ENCODE data around the gene GPATCH11. TPM values are rescaled to one million over a fixed set of nuclear protein-coding genes. Genes with fewer than 3 reads are reported as not detected.

The GPATCH11 gene
- total RNA-seq, 1 donor from 2014 or later, result 9.6 TPM

DNA sequence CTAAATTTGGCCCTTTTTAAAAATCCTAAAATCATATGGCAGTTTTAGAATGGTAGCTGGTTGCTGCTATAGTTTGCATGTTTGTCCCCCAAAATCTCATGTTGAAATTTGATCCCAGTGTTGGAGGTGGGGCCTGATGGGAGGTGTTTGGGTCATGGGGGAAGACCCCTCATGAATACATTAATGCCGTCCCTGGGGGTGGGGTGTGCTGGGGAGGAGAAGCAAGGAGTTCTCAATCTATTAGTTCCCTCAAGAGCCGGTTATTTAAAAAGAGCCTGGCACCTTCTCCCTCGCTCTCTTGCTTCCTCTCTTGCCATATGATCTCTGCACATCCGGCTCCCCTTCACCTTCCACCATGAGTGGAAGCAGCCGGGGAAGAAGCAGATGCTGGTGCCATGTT, 20.8 kb downstream of the GPATCH11 start:
- no peak for DNase-seq (ENCODE audit: low spot score)

DNA sequence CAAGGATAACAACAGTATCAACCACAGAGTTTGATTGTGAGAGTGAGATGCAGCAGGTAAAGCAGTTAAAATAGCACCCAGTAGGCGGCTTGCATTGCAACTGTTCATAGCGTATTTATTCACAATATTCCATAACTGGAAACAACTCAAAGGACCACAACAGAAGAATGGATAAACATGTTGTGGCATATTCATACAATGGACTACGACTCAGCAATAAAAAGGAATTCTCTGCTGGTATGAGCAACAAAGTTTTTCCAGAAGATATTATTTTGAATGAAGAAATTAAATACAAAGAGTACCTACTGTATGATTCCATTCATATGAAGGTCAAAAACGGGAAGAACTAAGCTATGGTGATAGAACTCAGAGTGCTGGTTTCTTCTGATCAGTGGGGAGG, 25.2 kb downstream of the GPATCH11 start:
- no peak for DNase-seq (ENCODE audit: low spot score)

- no peak for DNase-seq (ENCODE audit: low spot score)
Observed at GRCh38 chr2:37110306-37111212, 26.2 kb downstream of the GPATCH11 start.

- no peak for DNase-seq (ENCODE audit: low spot score)
Observed at GRCh38 chr2:37111958-37112357, 27.6 kb downstream of the GPATCH11 start.

DNA sequence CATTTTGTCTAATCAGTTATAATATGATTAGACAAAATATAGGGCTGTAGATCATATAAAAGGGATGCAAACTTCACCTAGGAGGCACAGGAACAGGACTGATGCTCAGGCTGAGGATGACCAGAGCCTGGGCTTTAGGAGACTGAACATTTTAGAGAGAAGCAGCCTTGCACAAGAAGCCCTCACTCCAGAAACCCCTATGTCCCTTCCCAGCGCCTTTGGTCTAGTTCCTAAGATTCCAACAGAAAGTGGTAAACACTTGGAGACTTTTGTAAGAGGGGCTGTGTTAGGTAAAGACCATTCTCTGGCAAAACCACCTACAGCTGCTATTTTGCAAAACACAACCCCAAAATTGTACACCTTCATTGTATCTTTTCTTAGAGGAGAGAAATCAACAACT, 33.2 kb downstream of the GPATCH11 start:
- no peak for DNase-seq (ENCODE audit: low spot score)

GRCh38 chr2:37119157-37119556, 34.8 kb downstream of the GPATCH11 start:
- no peak for DNase-seq (ENCODE audit: low spot score)

DNA sequence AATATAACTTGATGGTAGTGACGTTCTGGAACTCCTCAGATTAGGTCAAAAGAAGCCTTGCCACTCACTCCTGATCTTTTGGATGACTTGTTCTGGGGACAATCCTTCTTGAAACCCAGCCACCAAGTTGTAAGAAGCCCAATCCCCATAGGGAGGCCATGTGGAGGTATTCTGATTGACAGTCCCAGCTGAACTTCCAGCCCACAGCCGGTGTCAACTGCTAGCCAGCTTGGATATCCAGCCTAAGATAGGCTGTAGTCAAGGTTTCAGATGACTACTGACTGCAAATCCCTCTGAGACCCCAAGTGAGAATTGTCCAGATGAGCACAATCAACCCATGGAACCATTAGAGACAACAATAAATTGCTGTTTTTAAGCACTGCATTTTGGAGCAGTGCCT, 41.1 kb downstream of the GPATCH11 start:
- DNase-seq (ENCODE audit: low spot score), result no peak

GRCh38 chr2:37132914-37133313, 48.6 kb downstream of the GPATCH11 start:
- no peak for DNase-seq (ENCODE audit: low spot score)

GRCh38 chr2:37142546-37142945, 58.2 kb downstream of the GPATCH11 start:
- no peak for DNase-seq (ENCODE audit: low spot score)

DNA sequence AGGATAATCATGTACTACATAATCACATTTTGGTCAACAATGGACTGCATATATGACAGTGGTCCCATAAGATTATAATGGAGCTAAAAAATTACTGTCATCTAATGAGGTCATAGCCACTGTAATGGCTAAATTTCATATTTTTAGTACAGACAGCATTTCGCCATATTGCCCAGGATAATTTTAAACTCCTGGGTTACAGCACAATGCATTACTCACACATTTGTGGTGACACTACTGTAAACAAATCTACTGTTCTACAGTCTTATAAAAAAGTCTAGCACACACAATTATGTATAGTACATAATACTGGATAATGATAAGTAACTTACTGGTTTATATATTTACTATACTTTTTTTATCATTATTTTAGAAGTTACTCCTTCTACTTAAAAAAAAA, 59.7 kb downstream of the GPATCH11 start:
- no peak for DNase-seq (ENCODE audit: low spot score)

DNA sequence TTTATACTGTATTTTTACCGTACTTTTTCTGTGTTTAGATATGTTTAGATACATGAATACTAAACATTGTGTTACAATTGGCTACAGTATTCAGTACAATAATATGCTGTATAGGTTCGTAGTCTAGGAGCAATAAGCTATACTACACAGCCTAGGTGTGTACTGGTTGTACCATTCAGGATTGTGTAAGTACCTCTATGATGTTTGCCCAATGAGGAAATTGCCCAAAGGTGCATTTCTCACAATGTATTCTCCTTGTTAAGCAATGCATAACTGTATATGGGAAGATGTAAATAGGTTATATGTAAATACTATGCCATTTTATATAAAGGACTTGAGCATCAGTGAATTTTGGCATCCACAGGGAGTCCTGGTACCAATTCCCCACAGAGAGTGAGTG, 61.7 kb downstream of the GPATCH11 start:
- no peak for DNase-seq (ENCODE audit: low spot score)

GRCh38 chr2:37148325-37148724, 64.0 kb downstream of the GPATCH11 start:
- DNase-seq (ENCODE audit: low spot score), result no peak

Other genes starting within 250 kb of the GPATCH11 start
- gene STRN, start 118.0 kb upstream of the GPATCH11 start, total RNA-seq (ENCODE audit: insufficient read depth, low replicate concordance), result 16.6 TPM
- gene HEATR5B, start 146 bp upstream of the GPATCH11 start, total RNA-seq (ENCODE audit: insufficient read depth, low replicate concordance), result 16.9 TPM
- 38.3 TPM for gene EIF2AK2, start 72.5 kb downstream of the GPATCH11 start, total RNA-seq (ENCODE audit: insufficient read depth, low replicate concordance)
- not detected for gene SULT6B1, start 104.2 kb downstream of the GPATCH11 start, total RNA-seq (ENCODE audit: insufficient read depth, low replicate concordance)
- 33.7 TPM for gene CEBPZOS, start 112.0 kb downstream of the GPATCH11 start, total RNA-seq (ENCODE audit: insufficient read depth, low replicate concordance)
- 40.9 TPM for gene CEBPZ, start 147.1 kb downstream of the GPATCH11 start, total RNA-seq (ENCODE audit: insufficient read depth, low replicate concordance)
- gene NDUFAF7, start 147.1 kb downstream of the GPATCH11 start, total RNA-seq (ENCODE audit: insufficient read depth, low replicate concordance), result 37.3 TPM
- 124 TPM for gene PRKD3, start 240.3 kb downstream of the GPATCH11 start, total RNA-seq (ENCODE audit: insufficient read depth, low replicate concordance)

Data from umbilical cord (tissue), 2 donors.